HG03521 (cell line): ENCODE measurements around the gene SH3RF3.
A peak's percentile ranks its signal among the peaks of the same experiment; 100 is the strongest.

Source experiments
- ATAC-seq: cut with Tn5 transposase; IDR thresholded peaks from one replicate; pipeline ENCODE4 v1.9.1; 2021; ENCODE audit warnings: mild to moderate bottlenecking, moderate library complexity; ENCODE audit not compliant: unreplicated experiment

SH3RF3 gene

DNA sequence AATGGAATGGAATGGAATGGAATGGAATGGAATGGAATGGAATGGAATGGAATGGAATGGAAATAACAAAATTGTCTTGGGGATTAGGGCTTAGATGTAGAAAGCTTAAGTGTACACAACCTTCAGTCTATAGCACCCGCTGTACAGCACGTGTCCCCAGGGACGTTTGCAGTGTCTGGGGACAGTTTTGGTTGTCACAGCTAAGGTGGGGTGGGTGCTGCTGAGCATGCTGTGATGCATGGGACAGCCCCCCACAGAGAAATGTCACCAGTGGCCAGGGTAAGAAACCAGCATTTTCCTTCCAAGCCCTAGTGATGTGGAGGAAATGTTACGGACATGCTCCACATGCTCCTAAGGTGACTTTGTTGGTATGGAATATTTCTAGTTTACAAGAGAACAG, 70.8 kb downstream of the SH3RF3 start:
- no peak for ATAC-seq

- no peak for ATAC-seq
Observed at GRCh38 chr2:109200616-109201464, 71.8 kb downstream of the SH3RF3 start.

DNA sequence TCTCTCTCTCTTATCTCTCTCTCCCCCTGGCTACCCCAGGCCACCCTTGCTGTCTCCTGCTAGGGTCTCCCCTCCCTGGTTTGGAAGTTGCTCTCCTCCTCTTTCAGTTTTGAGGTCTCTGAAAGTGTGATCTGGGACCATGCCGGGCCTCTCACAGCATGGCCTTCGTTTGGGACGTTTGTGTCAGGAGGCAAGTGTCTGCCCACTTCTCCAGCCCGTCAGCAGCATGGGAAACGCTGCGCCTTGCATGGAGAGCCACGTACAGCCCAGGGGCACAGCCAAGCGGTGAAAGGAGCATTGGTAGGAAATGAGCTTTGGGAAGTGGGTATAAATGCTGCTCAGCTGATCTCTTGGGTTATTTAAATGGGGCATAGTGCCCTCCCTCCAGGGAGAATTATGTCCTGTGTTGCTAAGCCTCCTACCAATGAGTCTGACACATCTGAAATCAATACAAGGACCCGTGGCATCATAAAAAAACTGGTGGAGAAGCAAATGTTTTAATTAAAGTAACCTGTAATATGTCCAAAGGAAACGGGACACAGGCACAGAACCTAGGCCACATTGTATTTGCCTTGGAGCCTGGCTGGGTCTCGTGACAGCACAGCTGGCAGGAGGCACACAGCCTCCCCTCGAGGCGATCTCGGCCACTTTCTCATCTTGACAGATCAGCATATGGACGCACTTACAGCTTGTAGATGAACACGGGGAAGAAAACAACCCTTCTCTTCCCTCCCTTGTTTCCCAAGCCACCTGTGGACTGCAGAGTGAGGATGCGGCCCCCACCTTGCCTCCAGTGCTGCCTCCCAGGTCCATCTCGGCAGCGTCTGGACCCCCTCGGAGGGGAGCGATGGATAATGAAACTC, 72.7 kb downstream of the SH3RF3 start:
- ATAC-seq = no peak

DNA sequence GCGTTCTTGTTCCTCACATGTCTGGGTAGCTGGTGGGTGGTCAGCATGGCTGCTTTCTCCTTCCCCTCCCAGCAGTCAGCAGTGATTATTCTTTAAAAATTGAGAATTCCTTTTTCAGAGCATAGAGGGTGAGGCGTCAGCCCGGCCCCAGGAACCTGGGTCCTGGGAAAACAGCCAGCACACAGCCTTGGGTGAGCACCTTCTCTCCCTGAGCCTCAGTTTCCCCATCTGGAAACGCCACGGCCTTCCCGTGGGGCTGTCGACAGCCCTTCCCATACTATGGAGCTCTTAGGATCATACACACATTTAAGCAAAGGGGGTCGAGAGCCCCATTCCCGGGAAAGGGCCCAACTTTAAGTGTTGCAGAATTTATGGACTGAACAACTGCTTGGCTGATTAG, 73.5 kb downstream of the SH3RF3 start:
- ATAC-seq = no peak

GRCh38 chr2:109203246-109204011, 74.4 kb downstream of the SH3RF3 start:
- ATAC-seq = no peak

DNA sequence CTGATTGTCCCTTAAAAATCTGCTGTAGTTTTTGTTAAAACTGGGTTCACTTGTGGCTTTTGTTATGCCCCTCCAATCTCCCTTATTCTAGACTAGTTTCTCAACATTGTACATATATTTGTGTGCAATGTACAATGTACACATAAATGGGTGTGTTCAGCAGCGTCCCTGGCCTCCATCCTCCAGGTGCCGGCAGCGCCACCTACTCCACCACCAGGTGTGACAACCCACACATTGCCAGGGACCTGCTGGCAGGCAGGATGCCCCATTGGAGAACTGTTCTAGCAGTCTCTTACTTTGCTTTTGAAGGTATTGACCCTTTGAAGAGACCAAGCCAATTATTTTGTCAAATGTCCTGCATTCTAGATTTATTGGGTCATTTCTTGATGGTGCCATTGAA, 75.4 kb downstream of the SH3RF3 start:
- no peak for ATAC-seq

- no peak for ATAC-seq
Observed at GRCh38 chr2:109205447-109205846, 76.4 kb downstream of the SH3RF3 start.

GRCh38 chr2:109206569-109207146, 77.7 kb downstream of the SH3RF3 start:
- ATAC-seq = no peak

DNA sequence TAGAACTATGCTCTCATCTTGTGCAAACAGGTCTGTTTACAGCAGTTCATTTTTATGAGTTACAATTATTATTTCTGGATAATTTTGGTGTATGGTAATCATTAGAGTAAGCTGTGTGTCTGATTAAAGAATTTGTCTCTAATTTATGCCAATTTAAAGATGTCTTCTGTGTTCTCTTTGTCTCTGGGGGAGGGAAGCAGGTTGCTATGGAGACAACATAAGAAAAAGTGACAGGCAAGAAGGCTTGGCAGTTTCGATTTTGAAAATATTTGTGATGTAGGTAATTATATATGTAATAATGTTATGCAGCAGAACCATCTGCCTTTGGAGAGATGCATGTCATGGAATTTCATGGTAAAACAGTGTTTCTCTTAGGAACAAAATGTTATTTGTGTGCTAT, 78.2 kb downstream of the SH3RF3 start:
- no peak for ATAC-seq

DNA sequence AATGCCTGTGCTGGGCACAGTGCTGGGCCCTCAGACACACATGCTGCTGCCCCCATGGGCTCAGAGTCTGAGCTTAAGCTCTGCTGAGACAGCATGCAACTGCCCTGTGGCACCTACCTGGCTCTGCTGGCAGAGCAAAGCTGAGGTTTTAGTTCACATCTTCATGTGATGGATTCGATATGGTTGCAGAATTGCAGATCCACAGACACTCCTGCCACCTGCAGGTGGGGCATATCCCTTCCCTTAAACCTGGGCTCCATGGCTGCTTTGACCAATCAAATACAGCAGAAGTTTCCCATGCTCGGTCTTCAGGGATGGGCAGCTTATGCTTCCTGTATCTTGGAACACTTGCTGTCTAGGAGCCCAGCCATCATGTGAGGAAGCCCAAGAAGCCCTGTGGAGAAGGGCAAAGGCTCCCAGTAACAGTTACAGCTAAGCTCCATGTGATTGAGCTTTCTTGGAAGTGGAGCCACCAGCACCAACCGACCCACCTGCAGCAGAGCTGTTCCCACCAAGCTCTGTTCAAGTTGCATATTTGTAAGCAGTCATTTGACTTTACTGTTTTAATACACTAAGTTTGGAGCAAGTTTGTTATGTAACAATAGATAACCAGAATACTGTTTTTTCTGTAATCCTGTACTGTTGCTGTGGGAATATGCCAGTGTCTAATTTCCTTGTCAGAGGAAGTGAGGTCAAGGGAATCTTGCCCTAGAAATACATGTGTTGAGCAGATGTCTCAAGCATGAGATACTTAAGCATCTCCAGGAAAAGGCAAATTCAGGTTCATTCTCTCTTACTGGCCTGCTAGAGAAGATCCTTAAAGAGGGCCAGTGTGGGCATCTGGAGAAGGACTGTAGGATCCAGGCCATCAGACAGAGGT, 79.3 kb downstream of the SH3RF3 start:
- no peak for ATAC-seq

- no peak for ATAC-seq
Observed at GRCh38 chr2:109208951-109209335, 79.9 kb downstream of the SH3RF3 start.

GRCh38 chr2:109209412-109209811, 80.4 kb downstream of the SH3RF3 start:
- no peak for ATAC-seq

DNA sequence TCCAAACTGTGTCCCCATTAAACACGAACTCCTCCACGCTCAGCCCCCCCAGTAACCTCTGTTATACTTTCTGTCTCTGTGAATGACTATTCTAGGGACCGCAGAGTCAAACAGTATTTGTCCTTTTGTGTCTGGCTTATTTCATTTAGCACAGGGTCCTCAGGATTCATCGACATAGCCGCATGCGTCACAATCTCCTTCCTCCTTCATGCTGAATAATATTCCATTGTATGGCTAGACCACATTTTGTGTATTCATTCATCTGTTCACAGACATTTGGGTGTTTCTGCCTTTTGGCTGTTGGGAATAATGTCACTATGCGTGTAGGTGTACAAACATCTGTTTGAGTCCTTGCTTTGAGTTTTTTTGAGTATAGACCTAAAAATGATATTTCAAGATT, 80.9 kb downstream of the SH3RF3 start:
- ATAC-seq = no peak

DNA sequence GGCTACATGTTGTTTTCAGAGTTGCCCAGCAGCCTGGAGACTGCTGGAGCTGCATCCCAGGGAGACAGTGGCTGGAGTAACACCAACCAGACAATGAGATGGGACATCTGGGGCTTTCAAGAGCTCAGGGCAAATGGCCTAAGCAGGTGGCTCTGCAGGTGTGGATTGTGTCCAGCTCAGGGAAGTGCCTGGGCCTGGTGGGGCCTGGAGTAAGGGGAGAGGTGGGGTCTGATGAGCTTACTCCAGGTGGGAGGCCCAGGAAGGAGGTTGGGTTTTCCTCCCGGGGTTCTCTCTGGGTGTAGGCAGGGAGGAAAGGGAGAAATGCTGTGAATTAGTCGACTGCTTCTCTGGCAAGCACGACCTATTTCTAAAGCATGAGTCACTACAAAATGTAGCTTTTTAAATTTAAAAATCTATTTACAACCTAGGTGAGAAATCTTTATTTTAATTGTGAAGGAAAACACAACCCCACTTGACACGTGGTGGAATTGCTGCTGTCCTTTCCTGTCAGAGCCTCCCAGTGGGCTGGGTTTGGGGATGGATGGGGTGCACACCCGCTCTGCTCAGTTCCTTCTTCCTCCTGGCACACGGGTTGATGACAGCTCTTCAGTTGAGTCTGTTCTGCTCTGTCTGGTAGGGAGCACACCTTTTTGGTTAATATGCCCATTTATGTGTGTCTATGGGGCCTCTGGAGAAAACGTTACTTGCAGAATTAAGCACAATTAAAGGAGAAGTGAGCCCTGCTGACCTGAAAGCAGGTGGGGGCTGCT, 81.6 kb downstream of the SH3RF3 start:
- no peak for ATAC-seq

GRCh38 chr2:109211315-109211714, 82.3 kb downstream of the SH3RF3 start:
- ATAC-seq = no peak

DNA sequence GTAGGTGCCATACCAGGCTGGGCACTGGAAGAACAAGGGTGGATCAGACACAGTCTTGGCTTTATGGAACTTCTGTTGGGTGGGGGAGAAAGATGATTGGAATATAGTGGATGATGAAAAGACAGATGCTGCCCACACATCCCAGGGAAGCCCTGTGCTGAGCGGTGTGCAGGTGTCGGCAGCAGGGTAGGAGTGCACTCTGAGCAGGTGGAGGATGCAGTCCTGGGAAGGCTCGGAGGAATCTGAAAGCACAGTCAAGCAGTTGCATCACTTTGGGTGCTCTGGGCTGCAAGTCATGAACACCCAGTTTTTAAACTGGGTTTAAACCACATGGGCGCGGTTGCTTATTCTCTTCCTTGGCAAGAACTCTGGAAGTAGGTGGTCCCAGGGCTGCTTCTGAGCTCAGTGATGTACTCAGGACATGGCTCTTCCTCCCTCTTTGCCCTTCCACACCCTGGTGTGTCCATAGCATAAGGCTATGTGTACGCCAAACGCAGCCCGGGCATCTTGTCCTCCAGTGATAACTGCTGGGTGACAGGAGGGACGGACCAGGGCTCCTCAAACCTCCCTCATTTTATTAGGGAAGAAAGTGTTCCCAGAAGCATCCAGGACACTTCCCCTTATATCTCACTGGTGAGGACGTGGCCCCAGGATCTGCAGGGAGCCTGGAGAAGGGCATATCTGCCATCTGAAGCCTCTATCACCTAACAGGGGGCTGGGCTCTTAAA, 84.0 kb downstream of the SH3RF3 start:
- no peak for ATAC-seq

GRCh38 chr2:109213646-109214433, 84.8 kb downstream of the SH3RF3 start:
- peak; percentile 50 for ATAC-seq
